HCT116 (cell line): ENCODE results near the gene CHAC1. TPM values are rescaled to one million over a fixed set of nuclear protein-coding genes. Genes with fewer than 3 reads are reported as not detected.

Experiments used
- ATAC-seq: fragments of 200-7000 bp; cut with Tn5 transposase; 2 replicates; pipeline ENCODE4 v1.9.1; 2020; ENCODE audit warnings: mild to moderate bottlenecking, moderate library complexity
- BruUV-seq: library from RNA; stranded (reverse); fragments of 400-500 nt; replicated peaks from 2 replicates; lab custom pipeline; 2021; lab: Mats Ljungman, UMichigan
- CTCF ChIA-PET: fragments of 300-600 bp; sonication (Branson Sonifier 250); formaldehyde crosslinking; loops from one replicate; lab custom pipeline; 2021; ENCODE audit warnings: antibody characterized with exemption; lab: Charles Lee
- POLR2A ChIA-PET: fragments of 300-600, 350-600 bp; sonication (Branson Sonifier 250); formaldehyde crosslinking; loops from one replicate; lab custom pipeline; 2021; ENCODE audit warnings: antibody characterized with exemption; lab: Charles Lee
- RAD21 ChIA-PET, 2 experiments: fragments of 300-600 bp; sonication (Branson Sonifier 250); formaldehyde crosslinking; loops; one replicate each; lab custom pipeline; 2023; ENCODE audit warnings: low total read pairs in 2 of 2; ENCODE audit not compliant: uncharacterized antibody in 2 of 2, unreplicated experiment in 2 of 2, low non-redundant PET in 1 of 2; lab: Charles Lee
- DNase-seq: peaks from one replicate; pipeline ENCODE4 v3.0.0-alpha.2; 2010; ENCODE audit warnings: low read depth, low spot score
- H2AFZ ChIP-seq: fragments of 200-600 bp; shearing (Covaris generic), sonication (generic); 2 replicates; pipeline ENCODE4 v1.6.1; 2017; ENCODE audit warnings: low read depth, mixed run types, mixed read lengths, antibody characterized with exemption, low read length; ENCODE audit not compliant: poor library complexity, severe bottlenecking
- H3K27ac ChIP-seq: 2 replicates; pipeline ENCODE4 v1.5.1; 2012; ENCODE audit warnings: low read depth, low read length
- H3K27me3 ChIP-seq: fragments of 200-600 bp; sonication (generic); 2 replicates; pipeline ENCODE4 v1.6.1; 2016; ENCODE audit warnings: mixed run types, low read length, mixed read lengths; ENCODE audit not compliant: insufficient read depth
- H3K36me3 ChIP-seq, 2 experiments: fragments of 200-500 bp in 1 of 2; fragments of 200-600 bp in 1 of 2; sonication (Bioruptor generic) in 1 of 2; sonication (generic) in 1 of 2; 2 replicates each; pipeline versions ENCODE4 v1.5.1 to v1.6.1; 2014 to 2016; ENCODE audit warnings: low read length in 2 of 2, inconsistent platforms in 1 of 2, mixed read lengths in 1 of 2, mixed run types in 1 of 2; ENCODE audit not compliant: insufficient read depth in 2 of 2, control insufficient read depth in 1 of 2
- H3K4me1 ChIP-seq, 2 experiments: fragments of 200-600 bp in 1 of 2; sonication (generic) in 1 of 2; 2 replicates each; pipeline versions ENCODE4 v1.5.1 to v1.6.1; 2012 to 2017; ENCODE audit warnings: low read length in 2 of 2, inconsistent platforms in 1 of 2, mild to moderate bottlenecking in 1 of 2, mixed read lengths in 1 of 2, mixed run types in 1 of 2, moderate library complexity in 1 of 2; ENCODE audit not compliant: insufficient read depth in 2 of 2, control insufficient read depth in 1 of 2
- H3K4me2 ChIP-seq: fragments of 200-600 bp; sonication (generic); 2 replicates; pipeline ENCODE4 v1.6.1; 2017; ENCODE audit warnings: mixed run types, low read length, mixed read lengths
- H3K4me3 ChIP-seq, 2 experiments: fragments of 200-600 bp in 1 of 2; sonication (generic) in 1 of 2; replicated peaks in 1 of 2; 2 replicates each; pipeline ENCODE4 v1.5.1; 2011 to 2016; ENCODE audit warnings: low read length in 2 of 2, control low read depth in 1 of 2, low read depth in 1 of 2, mild to moderate bottlenecking in 1 of 2, mixed read lengths in 1 of 2, mixed run types in 1 of 2
- H3K79me2 ChIP-seq: fragments of 200-600 bp; sonication (generic); 2 replicates; pipeline ENCODE4 v1.6.1; 2017; ENCODE audit warnings: mild to moderate bottlenecking, mixed run types, low read length, moderate library complexity, mixed read lengths; ENCODE audit not compliant: insufficient read depth
- H3K9ac ChIP-seq: fragments of 200-600 bp; sonication (generic); 2 replicates; pipeline ENCODE4 v1.6.1; 2016; ENCODE audit warnings: low read length, mixed read lengths
- H3K9me2 ChIP-seq: fragments of 200-600 bp; sonication (generic), shearing (Covaris generic); 2 replicates; pipeline ENCODE4 v1.6.1; 2017; ENCODE audit warnings: mixed run types, mild to moderate bottlenecking, moderate library complexity; ENCODE audit not compliant: insufficient read depth
- H3K9me3 ChIP-seq, 2 experiments: fragments of 200-500 bp in 1 of 2; fragments of 200-600 bp in 1 of 2; sonication (Bioruptor generic) in 1 of 2; sonication (generic) in 1 of 2; 2 replicates each; pipeline ENCODE4 v1.6.1; 2014 to 2017; ENCODE audit warnings: low read length in 2 of 2, mixed read lengths in 2 of 2, inconsistent platforms in 1 of 2, low read depth in 1 of 2, mild to moderate bottlenecking in 1 of 2, mixed run types in 1 of 2, moderate library complexity in 1 of 2; ENCODE audit not compliant: control insufficient read depth in 1 of 2, insufficient read depth in 1 of 2
- H4K20me1 ChIP-seq: fragments of 200-600 bp; sonication (generic), shearing (Covaris generic); 2 replicates; pipeline ENCODE4 v1.6.1; 2017; ENCODE audit warnings: mixed run types, mild to moderate bottlenecking, moderate library complexity; ENCODE audit not compliant: insufficient read depth
- CBX3 ChIP-seq: IDR thresholded peaks from 2 replicates; pipeline ENCODE4 v1.6.1; 2012; ENCODE audit warnings: low read depth
- CEBPB ChIP-seq: IDR thresholded peaks from 2 replicates; pipeline ENCODE4 v1.6.1; 2012; ENCODE audit warnings: low read depth
- EGR1 ChIP-seq: IDR thresholded peaks from 2 replicates; pipeline ENCODE4 v1.6.1; 2012; ENCODE audit warnings: low read depth
- ELF1 ChIP-seq: IDR thresholded peaks from 2 replicates; pipeline ENCODE4 v1.6.1; 2012; ENCODE audit warnings: low read depth, borderline replicate concordance
- EZH2 ChIP-seq: fragments of 200-600 bp; sonication (generic); IDR thresholded peaks from 2 replicates; pipeline ENCODE4 v1.6.1; 2017; ENCODE audit warnings: antibody characterized with exemption, mixed run types
- FOSL1 ChIP-seq: IDR thresholded peaks from 2 replicates; pipeline ENCODE4 v1.6.1; 2012; ENCODE audit warnings: low read depth
- JUND ChIP-seq: IDR thresholded peaks from 2 replicates; pipeline ENCODE4 v1.6.1; 2012
- POLR2A ChIP-seq: IDR thresholded peaks from 2 replicates; pipeline ENCODE4 v1.7.0; 2011; ENCODE audit warnings: borderline replicate concordance; ENCODE audit not compliant: insufficient read depth, insufficient read length; ENCODE audit errors: extremely low read depth
- POLR2AphosphoS5 ChIP-seq: IDR thresholded peaks from 2 replicates; pipeline ENCODE4 v1.6.1; 2011; ENCODE audit warnings: mild to moderate bottlenecking, low read depth, low read length, moderate library complexity
- RAD21 ChIP-seq: IDR thresholded peaks from 2 replicates; pipeline ENCODE4 v1.6.1; 2012; ENCODE audit warnings: low read depth, mild to moderate bottlenecking
- REST ChIP-seq: IDR thresholded peaks from 2 replicates; pipeline ENCODE4 v1.6.1; 2012; ENCODE audit warnings: low read depth
- SIN3A ChIP-seq: IDR thresholded peaks from 2 replicates; pipeline ENCODE4 v1.6.1; 2012; ENCODE audit warnings: low read depth
- SP1 ChIP-seq: IDR thresholded peaks from 2 replicates; pipeline ENCODE4 v1.6.1; 2012; ENCODE audit warnings: low read depth
- SRF ChIP-seq: IDR thresholded peaks from 2 replicates; pipeline ENCODE4 v1.6.1; 2012; ENCODE audit warnings: low read depth
- TCF7L2 ChIP-seq: IDR thresholded peaks from 2 replicates; pipeline ENCODE4 v1.7.0; 2011; ENCODE audit warnings: borderline replicate concordance, inconsistent platforms; ENCODE audit not compliant: insufficient read depth, insufficient read length; ENCODE audit errors: extremely low read depth
- YY1 ChIP-seq: IDR thresholded peaks from 2 replicates; pipeline ENCODE4 v1.6.1; 2011; ENCODE audit warnings: low read length, low read depth, moderate library complexity, mild to moderate bottlenecking; ENCODE audit not compliant: insufficient replicate concordance; ENCODE audit errors: extremely low read depth
- ZBTB33 ChIP-seq: IDR thresholded peaks from 2 replicates; pipeline ENCODE4 v1.6.1; 2011; ENCODE audit warnings: mild to moderate bottlenecking, low read length, moderate library complexity; ENCODE audit not compliant: insufficient replicate concordance; ENCODE audit errors: extremely low read depth
- ZNF274 ChIP-seq: fragments of 200-500 bp; sonication (Bioruptor generic); IDR thresholded peaks from 2 replicates; pipeline ENCODE4 v1.6.1; 2014; ENCODE audit warnings: mild to moderate bottlenecking, low read depth, low read length, inconsistent platforms
- intact Hi-C: fragments of 100-400 bp; cut with micrococcal nuclease; formaldehyde crosslinking; loops from 2 replicates; pipeline ENCODE4 v1.10.0; 2022
- total RNA-seq: library from RNA; stranded (reverse); gene quantifications from one replicate; pipeline ENCODE4 v1.2.1, GENCODE V29; 2021; ENCODE audit not compliant: unreplicated experiment
- TF ChIP-seq, protein P1 (sequence below): IDR thresholded peaks from 2 replicates; pipeline ENCODE4 v1.6.1; 2012
- TF ChIP-seq, protein P2 (sequence below): IDR thresholded peaks from 2 replicates; pipeline ENCODE4 v1.6.1; 2012

CHAC1 gene
- total RNA-seq, 1 experiment from 2014 or later: 58.9 TPM

DNA sequence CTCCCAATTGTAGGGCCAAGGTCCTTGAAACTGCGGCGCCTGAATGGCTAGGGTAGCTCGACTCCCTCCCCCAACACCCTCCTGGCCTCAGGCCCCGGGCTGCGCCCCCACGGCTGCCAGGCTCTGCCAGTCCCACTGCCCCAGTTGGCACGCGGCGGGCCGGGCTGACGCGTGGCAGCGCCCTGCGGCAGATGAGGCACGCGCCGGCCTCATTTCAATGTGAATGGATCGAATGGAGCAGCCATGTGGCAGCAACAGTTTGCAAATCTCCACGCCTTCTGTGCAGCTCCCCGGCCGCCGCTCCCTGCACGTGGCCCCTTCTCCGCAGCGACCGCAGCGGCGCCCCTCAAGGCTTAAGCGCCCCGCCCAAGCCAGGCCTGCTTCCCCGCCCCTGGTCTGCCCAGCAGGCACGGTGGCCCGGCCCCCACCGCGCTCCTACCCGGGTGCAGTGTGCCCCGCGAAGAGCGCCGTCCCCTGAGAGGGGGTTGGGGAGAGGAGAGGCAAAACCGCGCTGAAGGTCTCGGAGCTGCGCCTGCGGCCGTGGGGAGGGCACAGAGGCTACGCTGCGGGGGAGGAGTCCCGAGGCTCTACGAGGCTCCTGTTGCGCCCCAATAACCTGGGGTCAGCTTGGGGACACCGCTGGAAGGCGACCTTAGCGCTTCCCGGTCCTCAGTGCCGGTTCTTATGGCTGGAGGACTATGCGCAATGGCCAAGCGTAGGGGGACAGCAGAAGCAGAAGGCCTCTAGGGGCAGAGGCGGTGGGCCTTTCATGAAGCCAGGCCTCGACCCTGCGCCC lies 27.2 kb upstream of the CHAC1 start:
- POLR2A ChIA-PET: no interaction called here
- RAD21 ChIA-PET: no interaction called here
- no TSS peak for BruUV-seq
- Histone ChIP-seq H4K20me1 (no peaks in the 10 kb centered on the region), H3K4me3 (no peak overlapping the region), H3K27ac (no peak overlapping the region), H3K79me2 (no peaks in the 10 kb centered on the region), H3K9ac (no peak overlapping the region), H3K27me3 (peaks cover 15% of the 10 kb centered on the region; the same call in 1 of the 2 replicates), H2AFZ (no peak overlapping the region), H3K36me3 (no peaks in the 10 kb centered on the region), H3K4me2 (no peak overlapping the region), H3K9me3 (no peaks in the 10 kb centered on the region), H3K9me2 (no peaks in the 10 kb centered on the region), H3K4me1 (peaks cover 17 to 37% of the 10 kb centered on the region in 2 experiments)
- CTCF ChIA-PET: interaction anchor here (1.1 kb wide), 1 partner anchor 20 kb away, joined by 3 read pairs; no protein-coding TSS in a partner anchor
- ATAC-seq (no peak), DNase-seq (no peak)
- TF ChIP-seq JUND (no peak), EZH2 (no peak), ZBTB33 (no peak), POLR2AphosphoS5 (no peak), ELF1 (no peak), FOSL1 (no peak), RAD21 (no peak), CEBPB (no peak), SRF (no peak), YY1 (no peak), REST (no peak), ZNF274 (no peak), TCF7L2 (no peak), SIN3A (no peak), CBX3 (no peak), POLR2A (no peak), EGR1 (no peak), SP1 (no peak)
- TF ChIP-seq, protein P1, sequence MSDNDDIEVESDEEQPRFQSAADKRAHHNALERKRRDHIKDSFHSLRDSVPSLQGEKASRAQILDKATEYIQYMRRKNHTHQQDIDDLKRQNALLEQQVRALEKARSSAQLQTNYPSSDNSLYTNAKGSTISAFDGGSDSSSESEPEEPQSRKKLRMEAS: no peak
- TF ChIP-seq, protein P2, sequence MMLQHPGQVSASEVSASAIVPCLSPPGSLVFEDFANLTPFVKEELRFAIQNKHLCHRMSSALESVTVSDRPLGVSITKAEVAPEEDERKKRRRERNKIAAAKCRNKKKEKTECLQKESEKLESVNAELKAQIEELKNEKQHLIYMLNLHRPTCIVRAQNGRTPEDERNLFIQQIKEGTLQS: no peak
- intact Hi-C loops: no loop called here
